ENCODE measurements around the gene MMAB. TPM values are rescaled to one million over a fixed set of nuclear protein-coding genes. Genes with fewer than 3 reads are reported as not detected.

The MMAB gene
- total RNA-seq, 1 donor = 34.4 TPM

DNA sequence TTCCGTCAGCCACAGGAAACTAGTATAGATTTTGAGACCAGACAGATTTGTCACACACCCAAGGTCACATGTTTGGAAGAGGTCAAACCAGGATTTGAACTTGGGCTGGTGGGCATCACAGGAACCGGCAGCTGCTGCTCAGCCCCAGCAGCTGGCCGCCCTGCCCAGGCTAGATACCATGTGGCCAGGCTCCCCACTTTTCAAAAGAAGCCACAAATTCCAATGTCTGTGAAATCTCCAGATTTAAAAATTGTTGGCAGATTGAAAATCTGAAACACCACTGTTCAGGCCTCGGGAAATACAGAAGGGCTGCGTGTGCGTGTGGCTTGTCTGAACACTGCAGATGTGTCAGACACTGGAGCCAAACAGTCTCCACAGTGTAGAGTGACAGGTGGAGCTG is 30.4 kb downstream of the MMAB start:
- H2AFZ ChIP-seq (ENCODE audit: low read length) = no peak overlapping the region
- H3K9me3 ChIP-seq (ENCODE audit: low read depth, low read length) = no peaks in the 10 kb centered on the region
- H3K27me3 ChIP-seq (ENCODE audit: insufficient read depth, low read length) = peaks cover 3% of the 10 kb centered on the region
- no peak overlapping the region for H3K27ac ChIP-seq (ENCODE audit: low read depth, low read length)
- H3K4me1 ChIP-seq (ENCODE audit: insufficient read depth, low read length) = peaks cover 26% of the 10 kb centered on the region
- TF ChIP-seq, protein P1, sequence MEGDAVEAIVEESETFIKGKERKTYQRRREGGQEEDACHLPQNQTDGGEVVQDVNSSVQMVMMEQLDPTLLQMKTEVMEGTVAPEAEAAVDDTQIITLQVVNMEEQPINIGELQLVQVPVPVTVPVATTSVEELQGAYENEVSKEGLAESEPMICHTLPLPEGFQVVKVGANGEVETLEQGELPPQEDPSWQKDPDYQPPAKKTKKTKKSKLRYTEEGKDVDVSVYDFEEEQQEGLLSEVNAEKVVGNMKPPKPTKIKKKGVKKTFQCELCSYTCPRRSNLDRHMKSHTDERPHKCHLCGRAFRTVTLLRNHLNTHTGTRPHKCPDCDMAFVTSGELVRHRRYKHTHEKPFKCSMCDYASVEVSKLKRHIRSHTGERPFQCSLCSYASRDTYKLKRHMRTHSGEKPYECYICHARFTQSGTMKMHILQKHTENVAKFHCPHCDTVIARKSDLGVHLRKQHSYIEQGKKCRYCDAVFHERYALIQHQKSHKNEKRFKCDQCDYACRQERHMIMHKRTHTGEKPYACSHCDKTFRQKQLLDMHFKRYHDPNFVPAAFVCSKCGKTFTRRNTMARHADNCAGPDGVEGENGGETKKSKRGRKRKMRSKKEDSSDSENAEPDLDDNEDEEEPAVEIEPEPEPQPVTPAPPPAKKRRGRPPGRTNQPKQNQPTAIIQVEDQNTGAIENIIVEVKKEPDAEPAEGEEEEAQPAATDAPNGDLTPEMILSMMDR (IDR thresholded peaks at IDR 0.05; ENCODE audit: extremely low read depth, low read depth, low read length) = no peak
- H3K79me2 ChIP-seq (ENCODE audit: insufficient read depth, low read length) = no peaks in the 10 kb centered on the region
- DNase-seq (ENCODE audit: insufficient read length, low spot score, missing footprints) = no peak
- H3K4me3 ChIP-seq (ENCODE audit: insufficient read depth, low read length) = no peak overlapping the region
- no peaks in the 10 kb centered on the region for H3K36me3 ChIP-seq (ENCODE audit: insufficient read depth, low read length)
- no peak overlapping the region for H3K4me2 ChIP-seq (ENCODE audit: insufficient read depth, low read length)
- H4K20me1 ChIP-seq (ENCODE audit: insufficient read depth, low read length) = no peaks in the 10 kb centered on the region

DNA sequence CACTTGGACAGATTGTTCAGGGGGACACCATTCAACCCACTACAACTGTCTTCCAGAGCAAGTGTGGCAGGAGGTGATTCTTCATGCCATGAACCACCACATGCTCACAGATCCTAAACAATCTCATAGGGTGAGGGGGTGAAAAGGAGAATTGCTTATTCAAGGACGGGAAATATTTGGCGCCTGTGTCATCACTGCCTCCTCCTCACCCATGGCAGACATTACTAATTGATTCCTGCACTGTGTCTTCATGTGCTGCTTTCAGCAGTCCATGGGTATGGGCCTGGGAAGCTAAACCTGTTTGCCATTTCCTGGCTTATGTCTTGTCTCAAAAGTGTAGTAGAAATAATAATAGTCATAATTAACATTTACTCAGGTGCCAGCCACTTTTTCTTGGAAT is 31.3 kb downstream of the MMAB start:
- Histone ChIP-seq H3K4me2 (ENCODE audit: insufficient read depth, low read length) (no peak overlapping the region), H2AFZ (ENCODE audit: low read length) (no peak overlapping the region), H4K20me1 (ENCODE audit: insufficient read depth, low read length) (no peaks in the 10 kb centered on the region), H3K9me3 (ENCODE audit: low read depth, low read length) (no peaks in the 10 kb centered on the region), H3K79me2 (ENCODE audit: insufficient read depth, low read length) (no peaks in the 10 kb centered on the region), H3K27ac (ENCODE audit: low read depth, low read length) (no peak overlapping the region), H3K36me3 (ENCODE audit: insufficient read depth, low read length) (no peaks in the 10 kb centered on the region), H3K4me1 (ENCODE audit: insufficient read depth, low read length) (peaks cover 26% of the 10 kb centered on the region), H3K4me3 (ENCODE audit: insufficient read depth, low read length) (no peak overlapping the region), H3K27me3 (ENCODE audit: insufficient read depth, low read length) (no peaks in the 10 kb centered on the region)
- TF ChIP-seq, protein P1 (IDR thresholded peaks at IDR 0.05; ENCODE audit: extremely low read depth, low read depth, low read length) = no peak
- peak; percentile 92 for DNase-seq (ENCODE audit: insufficient read length, low spot score, missing footprints)

DNA sequence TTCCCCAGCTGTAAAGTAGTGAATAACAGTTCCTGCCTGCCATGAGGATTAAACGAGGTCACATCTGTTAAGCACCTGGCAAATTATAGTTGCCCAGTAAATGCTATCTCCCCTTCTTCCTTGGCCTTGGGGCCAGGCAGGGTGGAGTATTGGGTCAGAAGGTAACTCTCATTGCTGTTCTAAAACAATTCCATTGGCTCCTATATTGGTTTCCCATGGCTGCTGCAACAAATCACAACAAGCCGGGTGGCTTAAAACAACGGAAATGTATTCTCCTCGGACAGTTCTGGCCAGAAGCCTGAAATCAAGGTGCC is 31.9 kb downstream of the MMAB start:
- Histone ChIP-seq H3K27ac (ENCODE audit: low read depth, low read length) (no peak overlapping the region), H3K27me3 (ENCODE audit: insufficient read depth, low read length) (no peaks in the 10 kb centered on the region), H3K36me3 (ENCODE audit: insufficient read depth, low read length) (no peaks in the 10 kb centered on the region), H3K9me3 (ENCODE audit: low read depth, low read length) (no peaks in the 10 kb centered on the region), H3K4me1 (ENCODE audit: insufficient read depth, low read length) (peaks cover 26% of the 10 kb centered on the region), H3K4me2 (ENCODE audit: insufficient read depth, low read length) (no peak overlapping the region), H4K20me1 (ENCODE audit: insufficient read depth, low read length) (no peaks in the 10 kb centered on the region), H3K79me2 (ENCODE audit: insufficient read depth, low read length) (no peaks in the 10 kb centered on the region), H3K4me3 (ENCODE audit: insufficient read depth, low read length) (no peak overlapping the region), H2AFZ (ENCODE audit: low read length) (no peak overlapping the region)
- TF ChIP-seq, protein P1 (IDR thresholded peaks at IDR 0.05; ENCODE audit: extremely low read depth, low read depth, low read length) = no peak
- DNase-seq (ENCODE audit: insufficient read length, low spot score, missing footprints) = no peak

DNA sequence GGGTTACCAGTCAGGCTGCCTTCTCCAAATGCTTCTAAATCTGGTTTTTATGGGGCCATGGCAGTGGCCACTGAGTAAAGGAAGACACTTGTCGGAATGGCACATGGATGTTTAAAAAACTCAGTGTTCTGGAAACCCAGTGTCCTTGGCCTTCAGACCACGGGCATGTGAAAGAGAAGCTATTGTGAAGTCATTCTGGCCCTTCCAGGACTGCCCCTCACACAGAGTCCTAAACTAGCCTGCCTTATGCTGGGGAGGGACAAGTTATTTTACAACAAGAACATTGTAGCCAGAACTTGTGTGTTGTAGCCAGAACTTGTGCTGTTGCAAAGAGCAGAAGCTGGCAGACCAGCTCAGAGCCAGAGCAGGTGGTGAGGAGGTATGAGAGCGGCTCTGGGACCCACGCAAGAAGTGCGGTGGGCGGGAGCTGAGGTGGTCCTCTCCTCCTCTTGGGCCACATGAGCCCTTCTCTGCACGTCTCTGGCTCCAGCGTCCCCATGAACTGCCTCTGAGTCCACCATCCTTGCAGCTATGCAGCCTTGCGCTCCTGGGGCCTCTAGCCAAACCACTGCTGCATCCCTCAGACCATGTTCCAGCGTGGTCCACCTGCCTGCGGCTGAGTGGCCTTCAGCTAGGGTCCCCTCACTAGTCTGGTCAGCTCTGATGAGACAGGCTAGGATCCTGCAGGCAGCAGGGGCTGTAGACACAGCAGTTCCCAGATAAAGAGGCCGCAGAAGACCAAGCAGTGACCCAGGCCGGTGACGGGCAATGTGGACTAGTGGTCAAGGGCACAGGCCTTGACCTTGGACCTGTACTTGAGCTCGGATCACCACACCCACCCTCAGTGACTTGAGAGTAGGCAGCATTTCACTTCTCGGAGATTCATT is 32.5 kb downstream of the MMAB start:
- TF ChIP-seq, protein P1 (IDR thresholded peaks at IDR 0.05; ENCODE audit: extremely low read depth, low read depth, low read length) = no peak
- H3K4me1 ChIP-seq (ENCODE audit: insufficient read depth, low read length) = peaks cover 26% of the 10 kb centered on the region

More for the DNA sequence above, 32.5 kb downstream of the MMAB start:
- H3K79me2 ChIP-seq (ENCODE audit: insufficient read depth, low read length) = no peaks in the 10 kb centered on the region
- H3K27ac ChIP-seq (ENCODE audit: low read depth, low read length) = no peak overlapping the region
- no peak for DNase-seq (ENCODE audit: insufficient read length, low spot score, missing footprints)
- no peaks in the 10 kb centered on the region for H4K20me1 ChIP-seq (ENCODE audit: insufficient read depth, low read length)
- no peak overlapping the region for H3K4me3 ChIP-seq (ENCODE audit: insufficient read depth, low read length)
- H3K36me3 ChIP-seq (ENCODE audit: insufficient read depth, low read length) = no peaks in the 10 kb centered on the region
- H3K4me2 ChIP-seq (ENCODE audit: insufficient read depth, low read length) = no peak overlapping the region
- no peaks in the 10 kb centered on the region for H3K27me3 ChIP-seq (ENCODE audit: insufficient read depth, low read length)
- H3K9me3 ChIP-seq (ENCODE audit: low read depth, low read length) = no peaks in the 10 kb centered on the region
- no peak overlapping the region for H2AFZ ChIP-seq (ENCODE audit: low read length)
